HCT116 (cell line): ENCODE results near the gene TAC4.

Source experiments
- EGR1 ChIP-seq: IDR thresholded peaks from 2 replicates; pipeline ENCODE4 v1.6.1; 2012; ENCODE audit warnings: low read depth
- POLR2A ChIP-seq: IDR thresholded peaks from 2 replicates; pipeline ENCODE4 v1.7.0; 2011; ENCODE audit warnings: borderline replicate concordance; ENCODE audit not compliant: insufficient read depth, insufficient read length; ENCODE audit errors: extremely low read depth
- YY1 ChIP-seq: IDR thresholded peaks from 2 replicates; pipeline ENCODE4 v1.6.1; 2011; ENCODE audit warnings: low read length, low read depth, moderate library complexity, mild to moderate bottlenecking; ENCODE audit not compliant: insufficient replicate concordance; ENCODE audit errors: extremely low read depth

DNA sequence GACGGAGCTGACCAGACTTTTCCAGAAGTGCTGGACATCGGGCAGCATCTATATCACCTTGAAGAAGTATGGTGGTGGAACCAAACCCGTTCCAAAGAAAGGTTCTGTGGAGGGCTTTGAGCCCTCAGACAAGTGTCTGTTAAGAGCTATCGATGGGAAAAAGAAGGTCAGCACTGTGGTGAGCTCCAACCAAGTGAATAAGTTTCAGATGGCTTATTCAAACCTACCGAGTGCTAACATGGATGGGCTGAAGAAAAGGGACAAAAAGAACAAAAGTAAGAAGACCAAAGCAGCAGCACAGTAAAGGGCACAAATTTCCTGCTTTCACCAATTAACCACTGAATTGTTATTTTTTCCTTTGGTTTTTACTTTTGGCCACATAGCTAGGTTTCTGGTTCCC is 52.5 kb downstream of the TAC4 start:
- TF ChIP-seq POLR2A = no peak
- TF ChIP-seq EGR1 = no peak
- TF ChIP-seq YY1 = no peak
